SJCRH30 (cell line): ENCODE measurements around the gene VASN. TPM values are rescaled to one million over a fixed set of nuclear protein-coding genes. Genes with fewer than 3 reads are reported as not detected.

Experiments
- DNase-seq, 2 experiments: peaks; one replicate each; pipeline ENCODE4 v3.0.0-alpha.2; 2015 to 2020
- H3K27ac ChIP-seq: fragments of 250-450 bp; sonication (Bioruptor Pico); 2 replicates; pipeline ENCODE4 v1.5.1; 2020; ENCODE audit warnings: mild to moderate bottlenecking, moderate library complexity
- H3K27me3 ChIP-seq: fragments of 250-450 bp; sonication (Bioruptor Pico); 2 replicates; pipeline ENCODE4 v1.5.1; 2020; ENCODE audit warnings: mild to moderate bottlenecking, moderate library complexity
- H3K36me3 ChIP-seq: fragments of 250-450 bp; sonication (Bioruptor Pico); 2 replicates; pipeline ENCODE4 v1.5.1; 2020; ENCODE audit warnings: mild to moderate bottlenecking, moderate library complexity
- H3K4me1 ChIP-seq: fragments of 250-450 bp; sonication (Bioruptor Pico); 2 replicates; pipeline ENCODE4 v1.5.1; 2020; ENCODE audit warnings: mild to moderate bottlenecking, moderate library complexity
- H3K4me3 ChIP-seq: fragments of 250-450 bp; sonication (Bioruptor Pico); 2 replicates; pipeline ENCODE4 v1.5.1; 2020; ENCODE audit warnings: mild to moderate bottlenecking, moderate library complexity
- H3K9me3 ChIP-seq: fragments of 250-450 bp; sonication (Bioruptor Pico); replicated peaks from 2 replicates; pipeline ENCODE4 v1.5.1; 2020; ENCODE audit warnings: mild to moderate bottlenecking, moderate library complexity
- total RNA-seq: library from RNA; depleted of rRNA; stranded (reverse); fragments of >200 nt; shearing (Covaris generic); gene quantifications from 2 replicates; pipeline ENCODE4 v1.2.3, GENCODE V29; 2014

Gene VASN
- total RNA-seq, 1 experiment from 2014 or later: 0.18 TPM

DNA sequence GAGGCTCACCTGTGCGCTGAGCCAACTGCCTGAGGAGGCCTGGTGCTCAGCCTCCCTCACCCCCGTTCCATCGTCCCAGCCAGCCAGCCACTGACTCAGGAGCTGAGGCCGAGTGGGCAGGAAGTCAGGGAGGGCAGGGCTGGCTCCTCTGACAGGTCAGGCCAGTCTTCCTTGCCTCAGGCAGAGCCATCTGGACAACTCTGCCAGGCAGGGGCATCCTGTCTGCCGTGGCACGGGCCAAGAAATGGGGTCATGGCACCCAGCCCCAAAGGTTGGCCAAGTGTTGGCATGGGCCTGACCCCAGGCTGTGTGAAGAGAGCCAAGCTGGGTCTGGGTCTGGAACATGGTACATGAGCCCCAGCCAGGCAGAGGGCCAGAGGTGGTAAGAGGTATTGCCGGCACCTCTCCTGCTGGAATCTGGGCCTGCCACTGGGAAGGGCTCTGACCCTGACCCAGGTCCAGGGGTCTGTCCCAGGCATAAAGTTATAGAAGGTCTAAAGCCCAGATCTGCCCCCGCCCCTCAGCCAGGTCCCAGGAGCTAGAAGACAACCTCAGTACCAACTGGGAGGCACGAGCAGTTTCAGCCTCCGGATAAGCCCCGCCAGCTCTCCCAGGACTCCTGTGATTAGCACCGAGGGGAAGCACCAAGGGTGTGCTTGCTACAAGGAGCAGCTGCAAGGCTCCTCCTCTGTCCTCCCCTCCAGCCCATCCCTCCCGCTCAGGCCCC, 2.5 kb upstream of the VASN start:
- Histone ChIP-seq H3K36me3 (no peaks in the 10 kb centered on the region), H3K27ac (no peak overlapping the region), H3K9me3 (no peaks in the 10 kb centered on the region), H3K4me1 (peaks cover 33% of the 10 kb centered on the region), H3K4me3 (no peak overlapping the region), H3K27me3 (no peaks in the 10 kb centered on the region)
- no peak for DNase-seq

DNA sequence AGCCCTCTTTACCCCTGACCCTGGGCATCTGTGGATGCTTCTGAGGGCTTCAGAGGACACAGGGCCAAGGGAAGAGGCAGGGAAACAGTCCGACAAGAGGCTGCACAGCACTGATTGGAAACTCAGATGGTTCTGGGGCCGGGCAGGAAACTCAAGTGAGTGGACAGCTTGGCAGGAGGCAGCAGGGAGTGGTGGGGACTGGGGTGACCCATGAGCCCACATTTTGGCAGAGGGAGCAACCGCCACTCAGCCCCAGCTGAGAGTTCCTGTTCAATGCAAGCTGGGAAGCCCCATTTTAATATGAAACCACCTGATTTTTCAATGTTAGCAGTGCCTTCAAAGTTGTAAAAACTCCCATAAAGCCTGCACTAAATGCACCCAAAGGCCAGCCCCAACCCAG, 1.5 kb upstream of the VASN start:
- peak overlapping the region; percentile 39 for H3K27ac ChIP-seq
- H3K27me3 ChIP-seq: no peaks in the 10 kb centered on the region
- no peak overlapping the region for H3K4me3 ChIP-seq
- H3K4me1 ChIP-seq: peaks cover 38% of the 10 kb centered on the region
- H3K9me3 ChIP-seq: no peaks in the 10 kb centered on the region
- DNase-seq: no peak
- no peaks in the 10 kb centered on the region for H3K36me3 ChIP-seq

DNA sequence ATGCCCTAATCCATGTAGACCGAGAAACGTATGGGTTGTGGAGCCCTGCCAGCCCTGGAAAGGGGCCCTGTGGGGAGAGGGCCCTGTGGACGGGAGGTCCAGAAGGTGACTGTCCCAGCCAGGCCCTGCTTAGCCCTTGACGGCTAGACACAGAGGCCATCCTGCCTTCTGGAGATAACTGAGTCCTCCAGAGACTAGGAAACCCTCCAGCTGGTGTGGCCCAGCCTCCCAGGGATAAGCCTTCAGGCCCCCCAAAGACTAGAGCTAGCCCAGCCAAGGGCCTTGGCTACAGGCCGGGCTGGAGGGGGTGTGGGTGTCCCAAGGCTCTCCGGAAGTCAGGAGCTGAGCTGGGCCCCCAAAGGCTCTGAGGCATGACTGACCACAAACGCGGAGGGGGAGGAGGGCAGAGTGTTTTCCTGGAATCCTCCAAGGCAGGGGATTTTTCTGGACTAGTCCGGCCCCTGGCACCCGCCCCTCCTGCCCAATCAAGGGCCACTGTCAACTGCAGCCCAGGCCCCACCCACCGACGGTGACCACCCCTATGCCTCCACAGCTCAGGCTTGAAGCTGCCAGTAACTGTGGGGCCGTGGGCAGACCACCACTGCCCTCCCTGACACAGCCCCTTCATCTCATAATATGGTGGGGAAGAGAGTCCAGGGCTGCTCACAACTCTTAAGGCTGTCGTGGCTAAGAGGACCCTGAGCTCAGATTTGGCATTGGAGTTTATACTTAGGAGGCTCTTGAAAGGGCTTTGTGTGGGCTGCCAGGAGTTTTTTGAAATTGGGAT, 885 bp upstream of the VASN start:
- Histone ChIP-seq H3K27me3 (no peaks in the 10 kb centered on the region), H3K9me3 (no peaks in the 10 kb centered on the region), H3K4me3 (no peak overlapping the region), H3K4me1 (peaks cover 38% of the 10 kb centered on the region), H3K27ac (peak overlapping the region; percentile 39), H3K36me3 (no peaks in the 10 kb centered on the region)
- peak; percentile 86 for DNase-seq

DNA sequence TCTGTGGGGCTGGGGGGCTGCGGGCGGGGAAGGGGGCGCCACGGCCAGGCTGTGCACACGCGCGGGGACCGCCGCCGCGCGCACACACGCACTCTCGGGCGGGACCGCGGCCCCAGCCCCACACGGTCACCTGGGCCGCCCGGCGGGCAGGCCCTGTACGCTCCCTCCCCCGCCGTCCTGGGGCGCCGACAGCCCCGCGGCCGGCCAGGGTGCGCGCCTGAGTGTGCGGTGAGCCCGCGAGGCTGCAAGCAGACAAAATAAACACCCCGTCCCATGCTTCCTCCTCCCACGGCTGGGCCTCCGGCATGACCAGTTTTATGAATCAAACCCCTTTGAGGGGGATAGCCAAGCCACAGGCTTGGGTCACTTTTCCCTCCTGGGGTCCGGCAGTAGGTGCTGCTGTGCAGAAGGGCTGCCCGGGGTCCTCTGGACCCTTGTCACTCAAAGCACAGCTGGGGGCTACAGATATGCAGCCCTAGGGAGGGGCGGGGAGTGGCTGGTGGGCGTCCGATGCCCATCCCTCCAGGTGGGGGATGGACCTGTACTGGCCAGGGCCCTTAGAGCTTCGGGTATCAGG, 441 bp downstream of the VASN start:
- Histone ChIP-seq H3K27me3 (no peaks in the 10 kb centered on the region), H3K36me3 (no peaks in the 10 kb centered on the region), H3K9me3 (no peaks in the 10 kb centered on the region), H3K4me3 (no peak overlapping the region), H3K27ac (no peak overlapping the region), H3K4me1 (peaks cover 38% of the 10 kb centered on the region)
- DNase-seq: no peak

DNA sequence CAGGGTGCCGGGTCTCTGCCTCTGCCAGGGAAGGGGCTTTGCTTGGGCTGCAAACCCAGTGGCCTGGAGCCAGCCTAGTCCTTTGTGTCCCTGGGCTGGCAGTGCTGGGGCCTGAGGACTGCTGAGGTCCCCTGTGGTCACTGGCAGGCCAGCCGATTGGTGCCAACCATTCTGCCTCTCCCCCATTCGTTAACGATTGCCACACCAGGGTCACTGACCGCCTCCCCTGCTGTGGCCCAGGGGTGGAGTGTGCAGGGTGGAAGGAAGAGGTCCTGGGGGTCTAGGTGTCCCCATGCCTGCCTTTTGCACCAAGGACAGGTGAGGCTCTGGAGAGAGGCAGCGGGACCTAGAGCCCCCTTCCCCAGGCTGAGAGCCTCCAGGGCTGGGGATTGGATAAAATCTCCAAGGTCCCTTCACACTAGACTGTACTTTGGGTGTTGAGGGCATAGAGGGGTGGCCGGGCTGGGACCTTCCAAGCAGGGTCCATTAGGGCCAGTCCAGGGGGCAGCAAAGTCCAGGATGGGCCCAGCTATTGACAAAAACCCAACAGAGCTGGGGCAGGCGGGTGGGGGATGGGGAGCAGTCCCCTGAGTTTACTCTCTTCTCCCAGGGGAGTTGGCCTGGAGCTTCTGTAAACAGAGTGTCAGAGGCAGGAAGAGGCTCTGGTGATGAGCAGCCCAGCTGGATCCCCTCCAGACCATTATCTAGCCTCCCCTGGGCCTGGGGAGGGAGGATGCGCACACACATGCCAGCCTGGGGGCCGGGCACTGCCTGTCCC, 1.1 kb downstream of the VASN start:
- Histone ChIP-seq H3K36me3 (no peaks in the 10 kb centered on the region), H3K4me3 (no peak overlapping the region), H3K4me1 (peaks cover 38% of the 10 kb centered on the region), H3K27ac (no peak overlapping the region), H3K27me3 (no peaks in the 10 kb centered on the region), H3K9me3 (no peaks in the 10 kb centered on the region)
- DNase-seq: peak in 1 of 2 experiments; percentile 42

DNA sequence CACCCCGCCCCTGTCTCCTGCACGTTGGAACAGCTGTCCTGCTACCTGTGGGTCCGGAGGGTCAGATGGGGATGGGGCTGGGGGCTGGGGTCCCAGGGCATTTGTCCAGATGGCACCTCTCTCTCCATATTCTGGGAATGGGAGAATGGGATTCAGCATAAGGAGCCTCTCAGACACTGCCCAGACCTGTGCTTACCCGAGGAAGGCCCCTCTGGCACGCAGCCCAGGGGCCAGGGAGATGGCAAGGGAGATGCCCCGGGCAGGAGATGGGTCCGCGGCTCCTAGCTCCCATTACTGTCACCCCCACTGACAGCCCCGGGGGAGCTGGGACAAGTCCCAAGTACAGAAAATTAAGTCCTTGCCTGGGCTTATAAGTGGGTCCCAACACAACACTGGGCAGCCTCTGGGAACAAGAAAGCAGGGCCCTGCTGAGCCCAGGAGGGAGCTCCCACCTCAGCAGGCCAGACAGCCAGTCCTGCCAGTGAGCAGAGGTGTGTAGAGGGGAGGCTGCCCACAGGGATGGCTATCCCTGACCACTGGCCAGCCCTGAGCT, 1.8 kb downstream of the VASN start:
- DNase-seq: peak in 1 of 2 experiments; percentile 44
- Histone ChIP-seq H3K4me3 (no peak overlapping the region), H3K36me3 (no peaks in the 10 kb centered on the region), H3K27me3 (no peaks in the 10 kb centered on the region), H3K4me1 (peaks cover 38% of the 10 kb centered on the region), H3K27ac (no peak overlapping the region; the same call in 1 of the 2 replicates), H3K9me3 (no peaks in the 10 kb centered on the region)

DNA sequence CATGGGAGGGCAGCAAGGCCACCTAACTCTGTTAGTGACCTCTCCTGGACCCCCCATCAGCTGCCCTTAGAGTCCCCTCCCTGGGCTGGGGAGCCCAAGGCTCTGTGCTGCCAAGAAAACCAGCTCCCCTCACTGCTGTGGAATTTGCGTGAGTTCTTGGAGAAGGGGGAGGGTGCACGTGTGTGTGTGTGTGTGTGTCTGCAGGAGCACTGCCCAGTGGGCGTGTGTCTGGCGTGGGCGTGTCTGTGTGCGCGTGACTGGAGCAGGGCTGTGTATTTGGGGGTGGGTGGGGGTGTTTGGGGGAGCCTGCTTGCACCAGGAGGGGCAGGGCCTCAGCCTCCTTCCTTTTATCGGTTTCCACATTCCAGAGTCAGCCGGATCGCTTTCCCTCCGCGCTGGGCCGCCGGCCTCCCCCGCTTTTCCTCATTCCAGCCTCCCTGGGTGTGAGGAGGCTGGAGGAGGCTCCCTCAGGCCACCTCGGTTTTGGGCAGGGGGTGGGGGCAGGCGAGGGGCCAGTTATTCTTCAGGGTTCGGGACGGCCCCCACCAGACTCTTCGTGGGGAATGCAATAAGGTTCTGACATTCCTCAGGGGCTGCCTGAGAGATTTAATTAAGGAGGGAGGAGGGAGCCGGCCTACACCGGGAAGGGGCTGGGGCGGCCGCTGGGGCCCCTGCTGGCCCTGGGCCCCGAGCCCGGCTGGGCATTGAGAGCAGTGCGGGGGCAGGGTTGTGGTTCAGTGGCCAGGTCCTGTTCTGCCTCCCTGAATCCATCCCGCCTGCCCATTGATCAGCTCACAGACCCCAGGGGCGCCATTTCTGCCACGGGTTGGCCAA, 2.5 kb downstream of the VASN start:
- Histone ChIP-seq H3K27ac (no peak overlapping the region; the same call in 1 of the 2 replicates), H3K4me3 (no peak overlapping the region), H3K36me3 (no peaks in the 10 kb centered on the region), H3K9me3 (no peaks in the 10 kb centered on the region), H3K27me3 (no peaks in the 10 kb centered on the region), H3K4me1 (peaks cover 38% of the 10 kb centered on the region)
- DNase-seq: peak; percentile 47 to 57

DNA sequence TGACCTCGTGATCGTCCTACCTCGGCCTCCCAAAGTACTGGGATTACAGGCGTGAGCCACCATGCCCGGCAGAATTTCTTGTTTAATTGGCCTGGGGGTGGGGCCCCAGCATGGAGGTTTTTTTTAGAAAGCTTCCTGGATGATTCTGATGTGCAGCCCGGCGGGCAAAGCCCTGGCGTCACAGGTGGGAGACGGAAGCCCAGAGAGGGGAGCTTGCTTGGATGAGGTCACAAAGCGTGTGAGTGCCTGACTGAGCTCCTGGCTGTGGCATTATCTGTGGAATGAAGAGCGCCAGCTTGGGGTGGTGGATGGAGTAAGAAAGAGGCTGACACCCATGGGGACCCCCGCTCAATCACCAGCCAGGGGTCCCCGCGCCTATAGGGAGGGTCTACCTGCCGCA, 4.1 kb downstream of the VASN start:
- Histone ChIP-seq H3K4me3 (no peak overlapping the region), H3K4me1 (peaks cover 30% of the 10 kb centered on the region), H3K9me3 (no peaks in the 10 kb centered on the region), H3K36me3 (no peaks in the 10 kb centered on the region), H3K27ac (no peak overlapping the region), H3K27me3 (no peaks in the 10 kb centered on the region)
- no peak for DNase-seq

DNA sequence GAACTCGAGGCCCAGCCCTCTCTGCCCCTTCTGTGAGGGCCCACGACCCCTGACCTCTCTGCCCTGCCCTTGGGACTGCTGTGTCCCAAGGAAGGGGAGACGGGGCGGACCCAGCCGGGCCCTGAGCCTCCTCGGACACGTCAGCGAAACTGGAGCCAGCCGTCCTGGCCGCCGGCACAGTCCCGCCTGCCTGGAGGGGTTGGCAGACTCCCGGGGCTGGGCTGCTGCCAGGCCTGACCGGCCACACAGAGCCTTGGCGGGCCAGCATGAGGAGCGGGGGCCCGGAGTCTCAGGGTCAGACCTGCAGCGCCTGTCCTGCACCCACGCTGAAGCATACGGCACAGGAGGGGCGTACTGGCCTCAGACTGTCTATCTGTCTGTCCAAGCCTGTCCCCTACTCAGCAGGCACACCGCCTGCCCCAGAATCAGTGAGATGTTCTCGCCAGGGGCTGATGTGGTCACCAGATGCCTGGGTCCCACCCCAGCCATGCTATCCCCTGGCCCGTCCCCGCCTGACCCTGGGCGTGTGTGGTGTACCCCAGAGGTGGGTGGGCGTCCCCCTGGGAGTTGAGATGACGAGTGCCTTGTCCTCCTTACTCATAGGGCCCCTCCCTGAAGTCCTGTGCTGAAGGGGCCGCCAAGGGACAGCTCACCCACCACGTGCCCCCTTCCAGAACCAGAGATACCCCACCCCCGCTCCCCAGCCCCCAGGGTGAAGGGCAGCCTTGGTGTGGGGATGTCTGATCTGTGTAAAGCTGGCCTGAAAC, 4.7 kb downstream of the VASN start:
- H3K9me3 ChIP-seq: no peaks in the 10 kb centered on the region
- H3K27ac ChIP-seq: no peak overlapping the region
- H3K4me3 ChIP-seq: no peak overlapping the region
- H3K4me1 ChIP-seq: peaks cover 24% of the 10 kb centered on the region
- no peak for DNase-seq
- H3K36me3 ChIP-seq: no peaks in the 10 kb centered on the region
- H3K27me3 ChIP-seq: no peaks in the 10 kb centered on the region

DNA sequence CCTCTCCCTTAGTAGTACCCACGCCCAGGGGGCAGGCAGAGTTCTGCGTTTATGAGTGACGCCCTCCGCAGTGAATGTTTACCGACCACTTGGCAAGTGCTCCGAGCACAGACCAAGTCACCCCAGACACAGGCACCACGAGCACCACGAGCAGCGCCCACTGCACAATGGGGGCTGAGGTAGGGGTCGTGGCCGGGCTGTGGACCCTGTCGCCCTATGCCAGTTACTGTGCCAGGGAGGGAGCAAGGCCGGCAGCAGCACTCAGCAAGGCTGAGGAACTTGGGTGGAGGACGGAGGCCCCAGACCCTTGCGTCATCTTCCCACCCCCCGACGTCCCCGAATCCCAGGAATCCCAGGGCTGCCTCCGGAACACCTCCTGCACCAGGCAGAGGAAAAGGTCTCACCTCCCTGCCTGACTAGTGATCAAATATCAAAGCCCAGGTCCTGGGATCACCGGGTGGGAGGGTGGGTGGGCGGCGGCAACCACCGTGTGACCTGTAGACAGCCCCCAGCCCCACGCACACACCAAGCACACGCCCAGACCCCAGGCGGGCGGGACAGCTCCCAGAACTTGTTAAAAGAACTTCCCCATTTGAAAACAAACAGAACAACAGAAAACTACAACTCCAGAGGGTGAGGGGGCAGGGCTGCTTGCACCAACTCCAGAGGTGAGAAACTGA, 5.4 kb downstream of the VASN start:
- no peaks in the 10 kb centered on the region for H3K9me3 ChIP-seq
- H3K4me3 ChIP-seq: no peak overlapping the region

DNA sequence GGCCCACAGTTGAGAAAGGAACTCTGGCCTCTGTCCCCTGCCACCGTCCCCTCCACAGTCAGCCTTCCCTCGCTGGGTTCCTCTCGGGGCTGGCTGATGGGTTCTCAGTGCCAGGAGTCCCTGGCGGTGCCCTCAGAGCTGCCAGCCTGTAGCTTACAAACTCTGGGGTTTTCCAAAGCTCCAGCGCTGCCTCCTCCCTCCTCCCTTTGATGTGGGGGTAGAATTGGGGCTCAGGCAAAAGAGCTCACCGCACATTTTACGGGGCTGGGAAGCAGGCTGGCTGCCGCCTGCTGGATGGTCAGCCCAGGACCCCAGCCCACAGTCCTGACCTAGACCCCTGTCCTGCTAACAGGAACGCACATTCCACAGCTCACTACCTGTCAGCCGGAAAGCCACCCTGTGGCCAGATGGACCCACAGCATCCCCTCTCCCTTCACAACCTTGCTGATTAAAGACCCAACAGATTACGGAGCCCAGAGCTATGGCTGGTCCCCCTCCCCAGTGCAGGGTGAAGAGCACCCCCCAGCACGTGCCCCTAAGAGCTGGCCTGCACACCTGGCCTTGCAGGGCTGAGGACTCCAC, 6.0 kb downstream of the VASN start:
- no peaks in the 10 kb centered on the region for H3K36me3 ChIP-seq
- DNase-seq: no peak
- H3K9me3 ChIP-seq: no peaks in the 10 kb centered on the region
- no peak overlapping the region for H3K4me3 ChIP-seq
- peaks cover 19% of the 10 kb centered on the region for H3K4me1 ChIP-seq
- no peak overlapping the region for H3K27ac ChIP-seq
- no peaks in the 10 kb centered on the region for H3K27me3 ChIP-seq

More for the DNA sequence above, 5.4 kb downstream of the VASN start:
- Histone ChIP-seq H3K27ac (no peak overlapping the region), H3K4me1 (peaks cover 22% of the 10 kb centered on the region), H3K36me3 (no peaks in the 10 kb centered on the region), H3K27me3 (no peaks in the 10 kb centered on the region)
- DNase-seq: no peak

DNA sequence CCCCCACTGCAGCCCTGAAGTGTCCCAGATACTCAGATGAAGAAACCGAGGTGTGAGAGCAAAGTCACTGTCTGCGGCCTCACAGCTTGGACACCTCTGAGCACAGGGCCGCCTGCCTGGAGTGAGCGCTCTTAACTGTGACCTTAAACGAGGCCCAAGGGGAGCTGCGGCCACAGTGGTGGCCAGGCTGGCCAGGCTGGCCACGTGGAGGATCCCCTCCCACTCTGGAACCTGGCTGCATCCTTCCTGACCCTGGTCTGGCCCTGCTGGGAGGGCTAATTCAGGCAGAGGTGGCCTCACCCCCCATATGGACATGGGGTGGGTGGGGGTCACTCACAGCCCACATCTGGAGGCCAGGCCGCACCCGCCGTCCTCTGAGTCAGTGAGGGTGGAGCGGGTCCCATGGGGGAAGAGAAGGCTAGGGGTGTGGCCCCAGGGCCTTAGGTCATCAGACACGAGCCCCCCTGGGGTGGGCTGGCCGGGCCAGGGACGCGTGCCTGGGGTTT, 6.6 kb downstream of the VASN start:
- peaks cover 13% of the 10 kb centered on the region for H3K4me1 ChIP-seq
- DNase-seq: no peak

More for the DNA sequence above, 6.6 kb downstream of the VASN start:
- Histone ChIP-seq H3K36me3 (no peaks in the 10 kb centered on the region), H3K27me3 (no peaks in the 10 kb centered on the region), H3K9me3 (no peaks in the 10 kb centered on the region), H3K4me3 (no peak overlapping the region), H3K27ac (no peak overlapping the region)
